GM12872 (cell line): ENCODE measurements around the gene NDUFA8.

Source experiments
- CTCF ChIP-seq: IDR thresholded peaks from 3 replicates; pipeline ENCODE4 v1.5.1; 2011; ENCODE audit warnings: low read depth, mild to moderate bottlenecking, low read length, moderate library complexity; ENCODE audit not compliant: insufficient read depth

Gene NDUFA8

GRCh38 chr9:122134822-122135528, 24.6 kb downstream of the NDUFA8 start:
- TF ChIP-seq CTCF, result no peak

- TF ChIP-seq CTCF, result no peak
These were observed 25.5 kb downstream of the NDUFA8 start for GRCh38 chr9:122133984-122134535.

GRCh38 chr9:122133263-122133983, 26.2 kb downstream of the NDUFA8 start:
- TF ChIP-seq CTCF, result no peak

- no peak for TF ChIP-seq CTCF
These were observed 27.0 kb downstream of the NDUFA8 start for GRCh38 chr9:122132539-122132938.

DNA sequence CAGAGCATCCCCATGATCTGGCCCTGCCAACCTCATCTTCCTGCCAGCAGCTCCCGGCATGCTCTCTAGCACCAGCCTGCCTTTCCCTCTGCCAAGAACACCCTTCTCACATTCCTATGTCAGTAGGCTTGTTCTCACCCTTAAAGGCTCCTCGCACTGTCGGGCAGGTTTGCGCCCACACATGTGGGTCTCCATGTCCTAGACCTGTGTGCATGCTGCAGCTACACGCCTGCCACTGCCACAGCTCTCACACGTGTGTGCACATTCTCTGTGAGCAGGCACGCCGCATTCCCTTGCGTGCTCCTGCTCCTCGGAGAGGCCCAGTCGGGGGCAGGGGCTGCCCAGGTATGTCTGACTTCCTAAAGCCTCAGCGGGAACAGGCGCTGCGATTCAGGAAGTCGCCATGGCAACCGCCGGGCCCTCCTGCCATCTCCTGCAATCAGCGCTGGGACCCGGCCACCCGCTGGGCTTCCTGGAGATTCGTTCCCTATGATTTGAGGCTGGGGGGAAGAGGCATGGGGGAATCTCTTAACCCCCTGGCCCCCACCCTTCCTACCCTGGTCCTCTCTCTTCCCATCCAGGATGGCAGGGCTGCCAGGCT, 28.1 kb downstream of the NDUFA8 start:
- no peak for TF ChIP-seq CTCF

DNA sequence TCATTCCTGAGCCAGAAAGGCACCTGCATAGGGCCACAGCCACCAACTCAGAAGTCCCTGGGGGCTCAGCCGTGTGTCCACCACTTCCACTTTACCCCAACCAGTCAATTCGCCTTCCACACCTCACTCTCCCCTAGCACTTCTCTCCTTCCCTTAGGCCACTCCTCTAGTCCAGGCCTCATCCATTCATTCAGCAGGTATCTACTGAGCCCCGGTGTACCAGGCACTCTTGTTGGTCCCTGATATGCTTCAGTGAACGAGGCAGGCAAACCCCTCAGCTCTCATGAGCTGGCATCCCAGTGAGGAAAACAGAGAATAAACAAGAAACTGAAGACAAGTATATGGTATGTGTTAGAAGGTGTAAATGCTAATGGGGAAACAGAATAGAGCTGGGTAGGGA, 28.7 kb downstream of the NDUFA8 start:
- TF ChIP-seq CTCF, result no peak

GRCh38 chr9:122129969-122130368, 29.6 kb downstream of the NDUFA8 start:
- TF ChIP-seq CTCF, result no peak
